ENCODE data around the gene MAPT.
"Not testable (repeated sequence)": the region's sequence is repeated elsewhere in the genome, so short reads cannot be mapped to it uniquely, and the experiment has no call there.

MAPT gene

DNA sequence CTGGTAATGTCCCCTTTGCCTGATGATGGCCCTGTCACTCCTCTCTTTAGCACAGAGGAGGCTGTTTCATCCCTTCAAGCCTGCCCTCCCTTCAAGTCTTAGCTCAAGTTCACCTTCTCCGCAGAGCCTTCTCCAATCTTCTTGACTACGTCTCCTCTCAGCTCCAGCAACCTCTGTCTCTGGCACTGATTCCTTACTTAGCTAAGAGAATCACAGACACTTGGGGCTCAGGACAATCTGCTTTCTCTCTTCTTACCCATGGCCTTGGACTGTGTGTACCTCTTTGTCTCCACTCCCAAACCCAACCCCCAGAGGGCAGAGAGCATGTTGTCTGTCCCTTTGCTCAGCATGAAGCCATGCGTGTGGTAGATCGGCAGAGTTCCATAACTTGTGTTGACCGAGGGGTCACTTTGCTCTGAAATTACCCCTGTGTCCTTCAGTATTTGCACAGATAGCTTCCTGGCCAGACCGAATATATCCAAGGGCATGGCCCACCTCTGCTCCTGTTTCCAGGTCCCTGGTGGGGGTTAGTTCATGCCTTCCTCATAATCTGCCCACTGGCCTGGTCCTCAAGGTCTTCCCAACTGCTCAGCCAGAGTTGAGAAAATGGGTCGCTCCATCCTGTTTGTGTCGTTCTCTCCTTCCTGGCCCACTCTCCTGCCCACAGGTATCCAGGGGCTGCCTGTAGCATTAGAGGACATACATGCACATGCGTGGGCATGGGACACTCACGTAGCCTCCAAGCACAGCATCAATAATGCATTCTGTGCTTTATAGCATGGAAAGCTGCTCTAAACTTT lies 41.6 kb downstream of the MAPT start:
- ATAC-seq = no peak
- TF ChIP-seq, protein P1, sequence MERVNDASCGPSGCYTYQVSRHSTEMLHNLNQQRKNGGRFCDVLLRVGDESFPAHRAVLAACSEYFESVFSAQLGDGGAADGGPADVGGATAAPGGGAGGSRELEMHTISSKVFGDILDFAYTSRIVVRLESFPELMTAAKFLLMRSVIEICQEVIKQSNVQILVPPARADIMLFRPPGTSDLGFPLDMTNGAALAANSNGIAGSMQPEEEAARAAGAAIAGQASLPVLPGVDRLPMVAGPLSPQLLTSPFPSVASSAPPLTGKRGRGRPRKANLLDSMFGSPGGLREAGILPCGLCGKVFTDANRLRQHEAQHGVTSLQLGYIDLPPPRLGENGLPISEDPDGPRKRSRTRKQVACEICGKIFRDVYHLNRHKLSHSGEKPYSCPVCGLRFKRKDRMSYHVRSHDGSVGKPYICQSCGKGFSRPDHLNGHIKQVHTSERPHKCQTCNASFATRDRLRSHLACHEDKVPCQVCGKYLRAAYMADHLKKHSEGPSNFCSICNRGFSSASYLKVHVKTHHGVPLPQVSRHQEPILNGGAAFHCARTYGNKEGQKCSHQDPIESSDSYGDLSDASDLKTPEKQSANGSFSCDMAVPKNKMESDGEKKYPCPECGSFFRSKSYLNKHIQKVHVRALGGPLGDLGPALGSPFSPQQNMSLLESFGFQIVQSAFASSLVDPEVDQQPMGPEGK (CRISPR knock-in tag; IDR thresholded peaks at IDR 0.05; ENCODE audit: borderline replicate concordance) = no peak
- TF ChIP-seq TOX (CRISPR knock-in tag; IDR thresholded peaks at IDR 0.05; ENCODE audit: borderline replicate concordance) (no peak), PPARA (CRISPR knock-in tag; IDR thresholded peaks at IDR 0.05; ENCODE audit: borderline replicate concordance) (no peak), ARNTL (CRISPR knock-in tag; IDR thresholded peaks at IDR 0.05; ENCODE audit: borderline replicate concordance, low read depth) (no peak), RARB (CRISPR knock-in tag; IDR thresholded peaks at IDR 0.05) (no peak), OSR1 (CRISPR knock-in tag; IDR thresholded peaks at IDR 0.05) (no peak), ZNF70 (CRISPR knock-in tag; IDR thresholded peaks at IDR 0.05) (no peak)
- TF ChIP-seq, protein P2, sequence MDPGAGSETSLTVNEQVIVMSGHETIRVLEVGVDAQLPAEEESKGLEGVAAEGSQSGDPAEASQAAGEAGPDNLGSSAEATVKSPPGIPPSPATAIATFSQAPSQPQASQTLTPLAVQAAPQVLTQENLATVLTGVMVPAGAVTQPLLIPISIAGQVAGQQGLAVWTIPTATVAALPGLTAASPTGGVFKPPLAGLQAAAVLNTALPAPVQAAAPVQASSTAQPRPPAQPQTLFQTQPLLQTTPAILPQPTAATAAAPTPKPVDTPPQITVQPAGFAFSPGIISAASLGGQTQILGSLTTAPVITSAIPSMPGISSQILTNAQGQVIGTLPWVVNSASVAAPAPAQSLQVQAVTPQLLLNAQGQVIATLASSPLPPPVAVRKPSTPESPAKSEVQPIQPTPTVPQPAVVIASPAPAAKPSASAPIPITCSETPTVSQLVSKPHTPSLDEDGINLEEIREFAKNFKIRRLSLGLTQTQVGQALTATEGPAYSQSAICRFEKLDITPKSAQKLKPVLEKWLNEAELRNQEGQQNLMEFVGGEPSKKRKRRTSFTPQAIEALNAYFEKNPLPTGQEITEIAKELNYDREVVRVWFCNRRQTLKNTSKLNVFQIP (CRISPR knock-in tag; IDR thresholded peaks at IDR 0.05; ENCODE audit: borderline replicate concordance, low read depth) = no peak
- TF ChIP-seq, protein P3, sequence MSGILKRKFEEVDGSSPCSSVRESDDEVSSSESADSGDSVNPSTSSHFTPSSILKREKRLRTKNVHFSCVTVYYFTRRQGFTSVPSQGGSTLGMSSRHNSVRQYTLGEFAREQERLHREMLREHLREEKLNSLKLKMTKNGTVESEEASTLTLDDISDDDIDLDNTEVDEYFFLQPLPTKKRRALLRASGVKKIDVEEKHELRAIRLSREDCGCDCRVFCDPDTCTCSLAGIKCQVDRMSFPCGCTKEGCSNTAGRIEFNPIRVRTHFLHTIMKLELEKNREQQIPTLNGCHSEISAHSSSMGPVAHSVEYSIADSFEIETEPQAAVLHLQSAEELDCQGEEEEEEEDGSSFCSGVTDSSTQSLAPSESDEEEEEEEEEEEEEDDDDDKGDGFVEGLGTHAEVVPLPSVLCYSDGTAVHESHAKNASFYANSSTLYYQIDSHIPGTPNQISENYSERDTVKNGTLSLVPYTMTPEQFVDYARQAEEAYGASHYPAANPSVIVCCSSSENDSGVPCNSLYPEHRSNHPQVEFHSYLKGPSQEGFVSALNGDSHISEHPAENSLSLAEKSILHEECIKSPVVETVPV (CRISPR knock-in tag; IDR thresholded peaks at IDR 0.05) = no peak
- TF ChIP-seq, protein P4, sequence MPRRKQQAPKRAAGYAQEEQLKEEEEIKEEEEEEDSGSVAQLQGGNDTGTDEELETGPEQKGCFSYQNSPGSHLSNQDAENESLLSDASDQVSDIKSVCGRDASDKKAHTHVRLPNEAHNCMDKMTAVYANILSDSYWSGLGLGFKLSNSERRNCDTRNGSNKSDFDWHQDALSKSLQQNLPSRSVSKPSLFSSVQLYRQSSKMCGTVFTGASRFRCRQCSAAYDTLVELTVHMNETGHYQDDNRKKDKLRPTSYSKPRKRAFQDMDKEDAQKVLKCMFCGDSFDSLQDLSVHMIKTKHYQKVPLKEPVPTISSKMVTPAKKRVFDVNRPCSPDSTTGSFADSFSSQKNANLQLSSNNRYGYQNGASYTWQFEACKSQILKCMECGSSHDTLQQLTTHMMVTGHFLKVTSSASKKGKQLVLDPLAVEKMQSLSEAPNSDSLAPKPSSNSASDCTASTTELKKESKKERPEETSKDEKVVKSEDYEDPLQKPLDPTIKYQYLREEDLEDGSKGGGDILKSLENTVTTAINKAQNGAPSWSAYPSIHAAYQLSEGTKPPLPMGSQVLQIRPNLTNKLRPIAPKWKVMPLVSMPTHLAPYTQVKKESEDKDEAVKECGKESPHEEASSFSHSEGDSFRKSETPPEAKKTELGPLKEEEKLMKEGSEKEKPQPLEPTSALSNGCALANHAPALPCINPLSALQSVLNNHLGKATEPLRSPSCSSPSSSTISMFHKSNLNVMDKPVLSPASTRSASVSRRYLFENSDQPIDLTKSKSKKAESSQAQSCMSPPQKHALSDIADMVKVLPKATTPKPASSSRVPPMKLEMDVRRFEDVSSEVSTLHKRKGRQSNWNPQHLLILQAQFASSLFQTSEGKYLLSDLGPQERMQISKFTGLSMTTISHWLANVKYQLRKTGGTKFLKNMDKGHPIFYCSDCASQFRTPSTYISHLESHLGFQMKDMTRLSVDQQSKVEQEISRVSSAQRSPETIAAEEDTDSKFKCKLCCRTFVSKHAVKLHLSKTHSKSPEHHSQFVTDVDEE (CRISPR knock-in tag; IDR thresholded peaks at IDR 0.05) = no peak

DNA sequence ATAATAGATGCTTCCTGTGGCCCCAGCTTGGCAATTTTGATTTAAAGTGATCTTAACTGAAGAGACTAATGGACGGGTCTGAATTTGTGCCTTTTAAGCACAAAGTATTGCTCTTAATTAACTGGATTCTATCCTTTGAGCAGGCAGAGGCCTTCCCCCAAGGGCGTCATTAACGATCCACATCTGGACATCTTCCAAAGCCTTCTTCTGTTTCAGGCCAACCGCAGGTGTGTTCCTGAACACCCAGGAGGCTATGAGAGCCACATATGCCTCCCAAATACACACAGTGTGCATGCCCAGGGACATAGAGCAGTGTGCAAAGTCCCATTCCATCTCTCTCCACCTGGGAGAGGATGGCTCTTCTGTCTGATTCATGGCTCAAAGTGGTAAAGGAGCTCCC lies 42.3 kb downstream of the MAPT start:
- TF ChIP-seq PPARA (CRISPR knock-in tag; IDR thresholded peaks at IDR 0.05; ENCODE audit: borderline replicate concordance) = no peak
- TF ChIP-seq ZNF8 (CRISPR knock-in tag; IDR thresholded peaks at IDR 0.05) = no peak
- no peak for TF ChIP-seq ZFP30 (CRISPR knock-in tag; IDR thresholded peaks at IDR 0.05)
- TF ChIP-seq, protein P2 (CRISPR knock-in tag; IDR thresholded peaks at IDR 0.05; ENCODE audit: borderline replicate concordance, low read depth) = no peak
- no peak for TF ChIP-seq ZNF565 (CRISPR knock-in tag; conservative IDR thresholded peaks at IDR 0.05; ENCODE audit: low read depth)
- TF ChIP-seq, protein P4 (CRISPR knock-in tag; IDR thresholded peaks at IDR 0.05) = no peak
- TF ChIP-seq TCF4 (CRISPR knock-in tag; IDR thresholded peaks at IDR 0.05; ENCODE audit: borderline replicate concordance) = no peak
- TF ChIP-seq SNAI2 (CRISPR knock-in tag; IDR thresholded peaks at IDR 0.05) = no peak
- no peak for TF ChIP-seq OSR1 (CRISPR knock-in tag; IDR thresholded peaks at IDR 0.05)
- TF ChIP-seq CSDC2 (CRISPR knock-in tag; IDR thresholded peaks at IDR 0.05) = no peak
- no peak for TF ChIP-seq RARB (CRISPR knock-in tag; IDR thresholded peaks at IDR 0.05)
- no peak for ATAC-seq

DNA sequence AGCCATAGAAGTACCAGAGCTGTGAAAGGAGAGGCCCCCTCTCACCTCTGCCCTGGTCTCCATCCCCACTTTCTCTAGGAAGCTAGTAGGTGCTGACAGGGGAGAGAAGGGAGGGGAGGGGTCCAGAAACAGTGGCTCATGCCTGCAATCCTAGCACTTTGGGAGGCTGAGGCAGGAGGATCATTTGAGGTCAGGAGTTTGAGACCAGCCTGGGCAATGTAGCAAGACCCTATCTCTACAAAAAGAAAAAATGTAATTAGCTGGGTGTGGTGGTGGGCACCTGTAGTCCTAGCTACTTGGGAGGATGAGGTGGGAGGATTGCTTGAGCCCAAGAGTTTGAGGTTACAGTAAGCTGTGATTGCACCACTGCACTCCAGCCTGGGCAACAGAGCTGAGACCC lies 42.8 kb downstream of the MAPT start:
- not testable (repeated sequence) for ATAC-seq

All from SK-N-SH treated with all-trans-retinoic acid at 6 μM for 48 hours (cell line).